NCI-H2227 treated with DMSO at 0.1 percent for 48 hours (cell line): ENCODE results near the gene FNDC3A.
A peak's percentile ranks its signal among the peaks of the same experiment; 100 is the strongest.

Source experiments
- DNase-seq: peaks from one replicate; lab custom pipeline; 2025; lab: John Stamatoyannopoulos, UW

The FNDC3A gene

GRCh38 chr13:49219647-49220035, 243.9 kb downstream of the FNDC3A start:
- DNase-seq, result no peak

- DNase-seq, result peak; percentile 7
Observed at GRCh38 chr13:49220036-49220855, 244.5 kb downstream of the FNDC3A start, which contains the start of gene MLNR. TSS of gene MLNR (plus strand) at chr13:49220338. CDS start at chr13:49220338, 0 bp downstream.

- no peak for DNase-seq
Observed at GRCh38 chr13:49220856-49221589, 245.3 kb downstream of the FNDC3A start.

GRCh38 chr13:49221590-49221965, 245.9 kb downstream of the FNDC3A start:
- no peak for DNase-seq

- no peak for DNase-seq
Observed at GRCh38 chr13:49225223-49226042, 249.7 kb downstream of the FNDC3A start.

GRCh38 chr13:49226613-49227012, 250.9 kb downstream of the FNDC3A start:
- no peak for DNase-seq

- no peak for DNase-seq
Observed at GRCh38 chr13:49234741-49235140, 259.0 kb downstream of the FNDC3A start.

GRCh38 chr13:49235856-49236431, 260.2 kb downstream of the FNDC3A start:
- no peak for DNase-seq

- no peak for DNase-seq
Observed at GRCh38 chr13:49238621-49239020, 262.9 kb downstream of the FNDC3A start.

GRCh38 chr13:49240017-49240416, 264.3 kb downstream of the FNDC3A start:
- DNase-seq, result no peak

GRCh38 chr13:49241296-49241695, 265.6 kb downstream of the FNDC3A start:
- no peak for DNase-seq

- no peak for DNase-seq
Observed at GRCh38 chr13:49245101-49245500, 269.4 kb downstream of the FNDC3A start.

- DNase-seq, result no peak
Observed at GRCh38 chr13:49246850-49247642, 271.3 kb downstream of the FNDC3A start.

- peak; percentile 84 for DNase-seq
Observed at GRCh38 chr13:49247643-49248621, 272.2 kb downstream of the FNDC3A start, which contains the start of gene CDADC1. TSS of gene CDADC1 (plus strand) at chr13:49247925. CDS start at chr13:49248038, 113 bp downstream.

GRCh38 chr13:49248622-49249002, 272.9 kb downstream of the FNDC3A start:
- DNase-seq, result no peak

GRCh38 chr13:49251326-49251725, 275.6 kb downstream of the FNDC3A start:
- DNase-seq, result no peak

GRCh38 chr13:49253310-49253709, 277.6 kb downstream of the FNDC3A start:
- no peak for DNase-seq

GRCh38 chr13:49254007-49254406, 278.3 kb downstream of the FNDC3A start:
- DNase-seq, result no peak

GRCh38 chr13:49256841-49257240, 281.1 kb downstream of the FNDC3A start:
- no peak for DNase-seq
